Stimulated activated CD4-positive, alpha-beta T cell treated with anti-CD3 and anti-CD28 coated beads, Interleukin-15, amount 100 ng/mL, for 1 hour (primary cell): ENCODE data around the gene CD33.

Experiments
- DNase-seq, 2 donors: peaks; one replicate each; pipeline ENCODE4 v3.0.0-alpha.2; 2020; ENCODE audit warnings: low read depth in 1 of 2, low spot score in 1 of 2

CD33 gene

DNA sequence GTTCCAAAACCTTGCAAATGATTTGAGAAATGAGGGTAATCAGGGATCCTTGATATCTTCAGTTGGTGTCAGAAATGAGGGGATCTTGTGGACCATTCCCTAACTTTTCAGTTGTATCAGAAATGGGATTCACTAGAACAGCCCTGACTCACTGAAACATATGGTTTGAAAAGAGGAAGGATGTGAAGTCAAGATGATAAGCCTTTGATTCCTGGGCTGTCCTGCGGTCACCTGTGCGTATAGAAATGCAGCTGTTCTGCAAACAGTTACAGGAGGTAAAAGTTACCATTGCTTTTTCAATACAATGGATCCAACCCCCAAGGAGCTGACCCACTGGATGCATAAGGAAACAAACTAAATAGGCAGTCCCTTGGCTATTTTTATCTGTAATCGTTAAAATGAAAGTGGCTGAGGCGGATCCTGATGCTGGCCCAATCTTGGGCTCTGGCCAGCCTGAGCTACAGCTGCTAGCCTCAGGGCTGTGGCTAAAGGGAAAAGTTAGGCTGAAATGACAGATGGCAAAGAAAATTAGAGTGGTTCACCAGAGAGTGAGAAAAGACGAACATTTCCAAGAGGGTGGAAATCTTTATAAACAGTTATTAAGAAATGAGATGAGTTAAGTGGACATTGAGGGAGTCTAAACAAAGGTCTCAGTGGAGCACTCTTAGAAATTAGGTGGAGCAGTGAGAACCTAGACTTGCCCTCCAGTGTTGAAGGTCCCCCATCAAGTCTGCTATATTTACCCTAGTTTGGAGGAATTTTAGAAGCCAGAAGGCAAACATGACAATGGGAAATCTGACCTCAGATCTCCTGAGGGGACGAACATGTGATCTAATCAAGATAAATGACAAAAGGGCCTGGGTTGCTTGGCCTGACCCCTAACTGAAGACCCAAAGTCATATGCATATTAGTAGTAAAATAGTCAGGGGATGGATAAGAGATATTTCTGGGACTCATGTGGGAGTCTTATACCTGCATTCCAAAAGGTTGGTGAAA is 33.6 kb downstream of the CD33 start:
- DNase-seq = no peak

DNA sequence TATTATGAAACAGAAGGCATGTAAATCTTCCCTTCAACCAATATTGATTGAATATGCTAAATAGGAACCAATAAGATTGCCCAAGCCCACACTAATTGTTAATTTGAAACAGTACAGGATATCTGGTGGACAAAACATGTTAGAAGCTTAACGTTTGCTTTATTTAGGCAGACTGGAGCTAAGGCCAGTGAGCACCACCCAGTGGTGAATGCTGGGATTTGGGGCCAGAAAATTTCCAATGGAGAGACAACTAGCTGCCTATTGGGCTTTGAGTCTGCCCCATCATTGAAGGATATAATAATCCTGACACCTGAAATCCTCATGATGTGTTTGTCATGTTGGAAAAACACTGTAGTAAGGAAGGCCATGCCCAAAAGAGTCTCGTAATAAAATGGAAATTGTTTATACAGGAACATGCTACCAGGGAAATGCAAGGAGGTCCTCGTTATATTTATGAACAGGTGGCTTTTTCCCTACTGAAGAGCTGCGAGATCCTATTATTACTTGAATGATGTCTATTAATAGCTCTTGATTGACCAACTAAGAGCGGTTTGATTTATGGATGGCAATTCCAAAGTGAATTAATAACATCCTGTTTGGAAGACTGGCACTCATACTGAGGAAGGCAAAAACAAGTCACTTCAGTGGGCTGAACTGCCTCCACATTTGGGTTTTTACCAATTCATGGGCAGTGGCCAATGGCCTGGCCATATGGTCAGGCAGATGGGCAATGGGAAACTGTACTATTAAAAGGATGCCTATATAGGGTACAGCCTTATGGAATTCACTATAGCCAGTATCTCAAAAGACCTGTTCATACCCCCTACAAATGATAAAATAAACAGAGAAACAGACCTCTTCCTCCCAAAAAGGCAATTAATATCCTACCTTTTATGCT is 34.7 kb downstream of the CD33 start:
- peak in 1 of 2 donors; percentile 18 for DNase-seq

DNA sequence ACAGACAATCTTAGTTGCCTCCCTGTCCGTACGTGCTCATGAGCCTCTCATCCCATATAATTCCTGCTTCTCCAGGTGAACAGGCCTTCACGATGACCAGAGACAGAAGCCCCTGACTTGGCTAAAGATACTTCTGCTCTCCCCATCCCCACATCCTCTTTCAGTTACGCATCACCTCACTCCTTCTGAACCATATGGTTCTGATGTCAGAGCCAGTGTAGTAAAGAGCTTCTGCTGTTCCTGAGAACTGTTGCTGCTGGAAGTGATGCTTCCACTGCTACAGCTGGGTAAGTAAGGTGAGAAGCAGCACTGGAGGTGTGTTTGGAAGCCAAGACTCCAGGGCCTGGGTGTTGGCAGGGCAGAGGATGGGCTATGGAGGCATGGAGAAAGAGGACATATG is 38.9 kb downstream of the CD33 start:
- DNase-seq = no peak

DNA sequence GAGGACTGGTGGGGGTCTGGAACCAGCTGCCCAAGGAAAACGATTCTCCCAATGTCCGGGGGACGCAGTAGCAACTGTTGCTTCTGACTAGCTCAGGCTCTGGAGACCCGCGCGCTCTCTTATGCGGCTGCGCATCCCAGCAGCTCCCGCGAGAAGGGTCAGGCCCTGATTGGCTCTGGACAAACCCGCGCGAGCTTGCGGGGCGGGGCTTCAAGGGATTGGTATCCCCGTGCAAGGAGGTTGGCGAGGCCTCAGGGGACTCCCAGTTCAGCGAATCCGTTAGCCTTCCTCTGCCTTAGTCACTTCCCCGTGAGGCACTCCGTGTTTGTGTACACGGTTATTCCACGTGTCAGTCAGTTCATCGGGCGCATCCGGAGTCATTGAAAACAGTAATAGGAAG is 46.2 kb downstream of the CD33 start:
- DNase-seq = no peak

DNA sequence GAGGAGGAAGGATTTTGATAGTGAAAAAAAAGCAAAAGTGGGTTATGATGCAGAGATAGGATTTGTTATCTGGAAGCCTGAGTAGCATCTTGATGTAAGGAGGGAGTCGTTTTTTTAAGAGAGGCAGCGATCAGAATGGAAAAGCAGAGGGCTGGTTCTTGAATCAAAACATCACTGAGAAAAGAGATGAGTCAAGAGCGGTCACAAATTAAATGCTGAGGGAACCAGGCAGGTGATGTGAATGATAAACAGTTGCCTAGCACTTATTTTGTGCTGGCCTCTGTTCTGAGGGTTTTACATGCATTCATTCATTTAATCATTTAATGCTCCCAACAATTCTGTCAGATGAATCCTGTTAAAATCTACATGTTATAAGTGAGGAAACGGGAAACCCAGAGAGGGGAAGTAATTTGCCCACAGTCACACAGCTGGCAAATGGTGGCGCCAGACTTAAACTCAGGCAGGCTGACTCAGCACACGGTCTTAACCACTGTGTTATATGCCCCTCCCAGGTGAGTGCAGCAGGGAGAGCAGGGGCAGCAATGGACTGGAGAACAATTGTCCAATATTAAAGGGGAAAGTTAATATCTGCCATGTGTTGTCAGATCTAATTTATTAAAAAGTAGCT is 47.4 kb downstream of the CD33 start:
- no peak for DNase-seq

DNA sequence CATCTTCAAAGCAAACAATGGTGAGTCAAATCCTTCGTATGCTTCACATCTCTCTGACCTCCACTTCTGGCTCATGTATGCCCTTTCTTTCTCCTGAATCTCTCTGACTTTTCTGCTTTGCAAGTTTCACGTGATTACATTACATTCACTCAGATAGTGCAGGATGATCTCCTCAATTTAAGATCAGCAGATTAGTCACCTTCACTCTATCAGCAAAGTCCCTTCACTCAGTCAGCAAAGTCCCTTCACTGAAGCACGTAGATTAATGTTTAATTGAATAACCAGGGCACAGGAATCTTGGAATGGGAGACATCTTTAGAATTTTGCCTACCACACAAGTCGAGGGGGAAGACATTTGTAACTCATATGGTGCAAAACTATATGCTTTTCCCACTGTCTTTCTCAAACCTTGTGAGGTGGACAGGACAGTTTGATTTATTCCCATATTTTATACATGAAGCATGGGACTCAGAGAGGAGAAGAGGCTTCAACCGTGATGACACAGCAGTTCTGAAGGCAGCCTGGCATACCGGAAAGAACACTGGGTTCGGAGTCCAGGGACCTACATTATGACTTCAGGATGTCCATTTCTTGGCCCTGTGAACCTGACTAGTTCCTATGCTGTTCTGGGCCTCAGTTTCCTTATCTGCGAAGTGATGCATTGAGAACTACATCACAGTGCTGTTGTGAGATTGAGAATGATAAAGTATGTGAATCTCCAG is 49.3 kb downstream of the CD33 start:
- no peak for DNase-seq

DNA sequence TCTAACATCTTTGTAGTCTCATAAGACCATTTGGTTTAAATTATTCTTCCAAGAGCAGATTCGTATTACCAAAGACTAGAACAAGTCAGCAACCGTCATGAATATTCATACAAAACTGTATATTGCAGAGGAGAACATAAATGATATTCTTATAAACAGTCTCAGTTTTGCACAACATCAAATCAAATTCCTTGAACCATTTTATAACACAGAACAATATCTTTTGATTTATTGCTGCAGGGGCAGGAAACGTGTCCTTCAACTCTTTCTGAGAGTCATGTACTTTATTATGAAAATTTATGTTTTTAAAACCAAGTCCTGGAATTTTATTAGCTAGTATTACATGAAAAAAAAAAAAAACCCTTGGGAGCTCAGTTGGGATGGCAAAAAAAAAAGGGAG is 52.2 kb downstream of the CD33 start:
- DNase-seq = no peak

DNA sequence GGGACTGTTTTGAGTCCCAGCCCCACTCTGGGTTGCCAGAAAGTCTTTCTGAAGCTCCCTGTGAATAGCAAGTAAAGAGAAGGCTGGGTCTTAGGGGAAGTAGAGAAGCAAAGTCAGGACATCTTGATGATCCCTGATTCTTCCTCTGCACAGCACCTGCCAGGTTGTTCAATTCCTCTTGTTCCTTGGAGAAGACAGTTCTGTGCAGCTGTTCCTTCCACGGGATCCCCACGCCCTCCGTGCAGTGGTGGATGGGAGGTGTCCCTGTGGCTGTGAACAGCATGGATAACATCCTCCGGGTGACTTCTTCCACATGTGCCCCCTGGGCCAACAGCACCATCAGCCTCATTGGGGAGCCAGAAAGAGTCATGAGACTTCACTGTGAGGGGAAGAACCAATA is 57.5 kb downstream of the CD33 start:
- no peak for DNase-seq

DNA sequence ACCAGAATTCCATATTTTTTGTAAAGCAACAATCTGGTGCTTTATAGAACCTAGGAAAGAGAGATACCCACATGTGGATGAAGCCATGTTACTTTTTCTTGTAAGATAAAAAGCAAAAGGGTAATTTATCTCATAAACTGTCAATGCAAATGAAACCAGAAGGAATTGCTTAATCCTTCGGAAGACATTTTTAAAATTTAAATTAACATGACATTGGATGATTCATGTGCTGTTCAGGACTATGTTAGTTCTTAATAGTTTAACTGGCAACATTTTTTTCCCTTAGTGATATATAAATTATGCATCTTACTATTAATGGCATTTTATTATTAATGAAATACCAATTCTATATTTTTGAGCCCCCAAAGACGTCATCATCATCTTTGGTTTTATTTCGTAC is 60.8 kb downstream of the CD33 start:
- DNase-seq = no peak
